ENCODE measurements around the gene CT45A8.
"Not testable (repeated sequence)": the region's sequence is repeated elsewhere in the genome, so short reads cannot be mapped to it uniquely, and the experiment has no call there.

The CT45A8 gene

GRCh38 chrX:135854438-135854837 lies at the start of gene CT45A8:
Gene CT45A8, minus strand, starts transcription at chrX:135854538. Its CDS starts 3,755 bp downstream, at chrX:135850783.
- not testable (repeated sequence) for DNase-seq (ENCODE audit: low read depth)

GRCh38 chrX:135893294-135893817 lies 39.0 kb upstream of the CT45A8 start, which contains the start of the genes CT45A10 and SAGE1:
Gene CT45A10, minus strand, starts transcription at chrX:135893444. Its CDS starts 8,100 bp downstream, at chrX:135885344.
Gene SAGE1, plus strand, starts transcription at chrX:135893716. Its CDS starts 2,527 bp downstream, at chrX:135896243.
- no peak for DNase-seq (ENCODE audit: low read depth)

GRCh38 chrX:135892781-135893180 lies 38.4 kb upstream of the CT45A8 start:
- no peak for DNase-seq (ENCODE audit: low read depth)

GRCh38 chrX:135890087-135890585 lies 35.8 kb upstream of the CT45A8 start:
- DNase-seq (ENCODE audit: low read depth), result no peak

- not testable (repeated sequence) for DNase-seq (ENCODE audit: low read depth)
Observed at GRCh38 chrX:135888976-135889375, 34.6 kb upstream of the CT45A8 start.

- DNase-seq (ENCODE audit: low read depth), result not testable (repeated sequence)
Observed at GRCh38 chrX:135888230-135888629, 33.9 kb upstream of the CT45A8 start.

GRCh38 chrX:135882741-135883140 lies 28.4 kb upstream of the CT45A8 start:
- DNase-seq (ENCODE audit: low read depth), result not testable (repeated sequence)

- DNase-seq (ENCODE audit: low read depth), result not testable (repeated sequence)
Observed at GRCh38 chrX:135871712-135872111, 17.4 kb upstream of the CT45A8 start, which contains the start of gene CT45A9. Gene CT45A9, minus strand, starts transcription at chrX:135871812. Its CDS starts 3,751 bp downstream, at chrX:135868061.

GRCh38 chrX:135837180-135837579 lies 17.2 kb downstream of the CT45A8 start, which contains the start of gene CT45A7:
Gene CT45A7, minus strand, starts transcription at chrX:135837280. Its CDS starts 3,747 bp downstream, at chrX:135833533.
- DNase-seq (ENCODE audit: low read depth), result not testable (repeated sequence)

- DNase-seq (ENCODE audit: low read depth), result not testable (repeated sequence)
Observed at GRCh38 chrX:135819912-135820311, 34.4 kb downstream of the CT45A8 start, which contains the start of gene CT45A2. Gene CT45A2, minus strand, starts transcription at chrX:135820012. Its CDS starts 3,747 bp downstream, at chrX:135816265.

GRCh38 chrX:135802687-135803086 lies 51.7 kb downstream of the CT45A8 start, which contains the start of gene CT45A6:
Gene CT45A6, minus strand, starts transcription at chrX:135802787. Its CDS starts 3,794 bp downstream, at chrX:135798993.
- DNase-seq (ENCODE audit: low read depth), result not testable (repeated sequence)

Measured in stimulated activated CD8-positive, alpha-beta memory T cell treated with anti-CD3 and anti-CD28 coated beads, Interleukin-7, amount 100 ng/mL, for 24 hours (primary cell).